Neural cell (in vitro differentiated cells): ENCODE results near the gene ERC2.

Source experiments
- CTCF ChIP-seq: fragments of 450-650 bp; IDR thresholded peaks from 2 replicates; pipeline ENCODE4 v1.5.1; 2014; ENCODE audit warnings: antibody characterized with exemption, mild to moderate bottlenecking, moderate library complexity; ENCODE audit not compliant: poor library complexity, severe bottlenecking
- EZH2 ChIP-seq: fragments of 200-600, 300-800 bp; shearing (Covaris generic), sonication (generic); IDR thresholded peaks from 2 replicates; pipeline ENCODE4 v1.6.1; 2014; ENCODE audit warnings: antibody characterized with exemption, low read length, borderline replicate concordance, mild to moderate bottlenecking; ENCODE audit not compliant: insufficient read depth, poor library complexity, severe bottlenecking

- TF ChIP-seq EZH2: no peak
- TF ChIP-seq CTCF: no peak
These were observed 9.4 kb upstream of the ERC2 start for GRCh38 chr3:56477646-56478045.
